Activated T-cell treated with anti-CD3 and anti-CD28 coated beads, Interleukin-2, amount 50 U/mL, for 48 hours (primary cell): Measurements from ENCODE around the gene RNF166.

ENCODE experiments used
- DNase-seq, 2 experiments: peaks; one replicate each; pipeline ENCODE4 v3.0.0-alpha.2; 2020

RNF166 gene

GRCh38 chr16:88739139-88739976 is 33.1 kb upstream of the RNF166 start:
- DNase-seq = no peak

DNA sequence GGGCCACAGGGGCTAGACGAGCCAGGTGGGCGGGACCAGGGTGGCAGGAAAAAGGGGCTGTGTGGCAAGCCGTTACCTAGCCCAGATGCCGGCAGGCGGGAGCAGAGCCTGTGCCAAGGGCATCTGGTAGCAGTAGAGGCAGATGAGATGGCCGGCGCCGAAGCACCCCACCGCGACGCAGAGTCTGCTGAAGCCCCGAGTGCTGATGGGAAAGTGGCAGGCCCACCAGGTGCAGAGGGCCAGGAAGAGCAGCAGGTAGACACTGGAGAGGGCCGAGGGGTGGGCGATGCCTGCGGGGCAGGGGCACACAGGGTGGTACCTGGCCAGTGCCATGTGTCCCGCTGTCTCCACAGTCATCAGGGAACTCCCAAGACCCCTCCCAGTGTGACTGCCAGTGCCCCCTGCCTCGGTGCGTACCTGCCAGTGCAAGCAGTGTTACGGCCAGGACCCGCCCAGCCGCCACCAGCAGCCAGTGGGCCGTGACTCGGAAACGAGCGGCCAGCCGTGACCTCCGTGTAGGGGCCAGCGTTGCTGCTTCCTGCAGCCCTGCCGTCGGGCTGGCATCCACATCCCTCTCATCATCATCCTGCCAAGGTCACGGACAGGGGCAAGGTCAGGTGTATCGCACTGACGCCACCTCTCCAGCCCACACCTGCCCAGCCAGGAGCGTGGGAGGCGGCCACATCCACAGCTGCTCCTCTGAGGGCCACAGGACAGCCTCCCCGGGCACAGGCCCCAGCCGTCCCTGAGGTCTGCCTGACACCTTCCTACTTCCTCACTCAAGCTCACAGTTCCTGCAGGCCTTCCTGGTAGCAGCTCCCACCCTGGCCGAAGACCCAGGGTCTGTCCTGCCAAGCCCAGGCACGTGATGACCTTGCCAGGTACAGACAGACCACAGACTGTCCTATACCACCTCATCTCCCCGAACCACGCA is 32.2 kb upstream of the RNF166 start:
- DNase-seq = no peak

DNA sequence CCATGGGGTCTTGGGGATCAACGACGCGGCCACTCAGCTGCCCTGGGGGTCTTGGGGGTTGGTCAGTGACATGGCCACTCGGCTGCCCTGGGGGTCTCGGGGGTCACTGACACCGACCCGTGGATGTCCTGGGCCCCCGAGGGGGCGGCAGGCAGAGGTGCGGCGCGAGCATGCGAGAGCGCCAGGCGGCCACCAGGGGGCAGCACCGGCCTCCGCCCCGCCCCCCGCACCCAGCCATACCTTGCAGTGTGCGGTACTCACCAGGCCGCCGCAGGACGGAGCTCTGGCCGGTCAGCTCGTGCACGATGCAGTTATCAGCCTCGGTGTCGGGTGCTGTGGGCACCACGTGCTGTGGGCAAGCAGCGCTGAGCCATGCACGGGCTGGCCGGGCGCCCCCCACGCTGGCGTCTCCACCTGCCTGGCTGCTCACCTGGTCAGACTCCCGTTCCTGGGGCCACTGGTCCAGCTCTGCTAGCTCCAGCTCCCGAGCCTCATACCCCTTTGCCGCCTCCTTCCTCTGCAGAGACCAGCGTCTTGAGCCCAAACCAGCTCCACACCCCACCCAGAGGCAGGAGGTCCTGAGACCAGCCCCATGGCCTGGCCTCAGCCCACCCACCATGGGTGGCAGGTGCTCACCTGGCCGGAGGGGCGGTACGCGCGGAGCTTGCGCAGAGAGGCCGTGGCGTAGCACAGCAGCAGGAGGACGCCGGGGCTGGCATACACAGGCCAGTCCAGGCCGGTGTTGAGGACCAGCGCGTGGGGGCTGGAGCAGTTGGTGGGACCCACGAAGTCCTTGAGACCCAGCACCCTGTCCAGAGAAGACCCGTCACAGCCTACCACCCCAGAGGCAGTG is 31.3 kb upstream of the RNF166 start:
- peak; percentile 81 to 88 for DNase-seq

GRCh38 chr16:88736496-88736895 is 30.3 kb upstream of the RNF166 start:
- DNase-seq = no peak

- DNase-seq = no peak
Observed at GRCh38 chr16:88736088-88736487, 29.9 kb upstream of the RNF166 start.

DNA sequence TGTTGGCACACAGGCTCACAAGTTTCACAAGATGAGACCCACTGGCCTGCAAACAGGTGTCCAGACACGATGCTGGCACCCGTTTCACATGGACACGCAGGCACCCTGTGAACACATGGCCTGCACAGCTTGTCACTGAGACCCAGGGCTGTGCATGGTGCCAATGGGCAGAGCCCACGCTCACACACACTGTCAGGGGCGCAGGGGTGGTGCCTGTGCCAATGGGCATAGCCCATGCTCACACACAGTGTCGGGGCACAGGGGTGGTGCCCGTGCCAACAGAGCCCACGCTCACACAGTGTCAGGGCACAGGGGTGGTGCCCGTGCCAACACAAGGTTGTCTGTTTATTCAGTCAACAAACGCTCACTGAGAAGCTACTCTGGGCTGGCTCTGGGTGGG is 29.4 kb upstream of the RNF166 start:
- DNase-seq = no peak

DNA sequence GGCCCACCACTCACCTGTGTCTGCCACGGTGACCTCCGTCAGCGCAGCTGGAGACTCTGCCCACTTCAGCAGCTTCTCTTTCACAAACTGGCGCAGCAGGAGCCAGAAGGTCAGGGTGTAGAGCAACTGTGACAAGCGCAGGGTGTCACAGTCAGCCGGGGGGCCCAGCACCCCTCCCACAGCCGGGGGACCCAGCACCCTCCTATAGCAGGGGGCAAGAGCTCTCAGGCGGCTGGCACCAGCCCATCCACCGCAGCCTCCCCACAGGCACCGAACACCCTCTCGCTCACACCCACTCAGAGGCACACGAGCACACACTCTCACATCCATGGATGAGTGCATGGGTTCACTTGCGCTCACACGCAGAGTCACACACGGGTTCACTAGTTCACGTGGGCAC is 28.9 kb upstream of the RNF166 start:
- no peak for DNase-seq

DNA sequence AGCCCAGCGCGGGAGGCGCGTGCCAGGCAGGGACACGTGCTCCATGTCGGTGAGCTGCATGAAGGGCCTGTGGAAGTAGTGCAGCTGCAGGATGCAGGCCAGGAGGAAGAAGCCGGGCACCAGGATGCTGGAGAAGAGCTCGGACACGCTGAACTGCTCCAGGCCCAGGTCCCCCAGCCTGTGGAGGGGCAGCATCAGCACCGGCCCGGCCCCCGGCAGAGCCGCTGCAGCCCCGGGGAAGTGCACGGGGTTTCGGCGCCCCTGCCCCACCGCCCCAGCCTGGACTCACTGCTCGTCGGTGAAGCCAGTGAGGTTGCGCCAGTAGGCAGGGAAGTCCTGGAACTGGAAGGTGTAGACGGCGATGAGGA is 28.1 kb upstream of the RNF166 start:
- no peak for DNase-seq

GRCh38 chr16:88733630-88734360 is 27.6 kb upstream of the RNF166 start:
- no peak for DNase-seq

- no peak for DNase-seq
Observed at GRCh38 chr16:88732961-88733294, 26.7 kb upstream of the RNF166 start.

- DNase-seq = no peak
Observed at GRCh38 chr16:88732172-88732960, 26.2 kb upstream of the RNF166 start.

GRCh38 chr16:88731699-88732098 is 25.5 kb upstream of the RNF166 start:
- no peak for DNase-seq

- DNase-seq = no peak
Observed at GRCh38 chr16:88730632-88731607, 24.7 kb upstream of the RNF166 start.

GRCh38 chr16:88727871-88728270 is 21.7 kb upstream of the RNF166 start:
- no peak for DNase-seq

GRCh38 chr16:88726981-88727380 is 20.8 kb upstream of the RNF166 start:
- DNase-seq = no peak

- DNase-seq = no peak
Observed at GRCh38 chr16:88726408-88726749, 20.2 kb upstream of the RNF166 start.

DNA sequence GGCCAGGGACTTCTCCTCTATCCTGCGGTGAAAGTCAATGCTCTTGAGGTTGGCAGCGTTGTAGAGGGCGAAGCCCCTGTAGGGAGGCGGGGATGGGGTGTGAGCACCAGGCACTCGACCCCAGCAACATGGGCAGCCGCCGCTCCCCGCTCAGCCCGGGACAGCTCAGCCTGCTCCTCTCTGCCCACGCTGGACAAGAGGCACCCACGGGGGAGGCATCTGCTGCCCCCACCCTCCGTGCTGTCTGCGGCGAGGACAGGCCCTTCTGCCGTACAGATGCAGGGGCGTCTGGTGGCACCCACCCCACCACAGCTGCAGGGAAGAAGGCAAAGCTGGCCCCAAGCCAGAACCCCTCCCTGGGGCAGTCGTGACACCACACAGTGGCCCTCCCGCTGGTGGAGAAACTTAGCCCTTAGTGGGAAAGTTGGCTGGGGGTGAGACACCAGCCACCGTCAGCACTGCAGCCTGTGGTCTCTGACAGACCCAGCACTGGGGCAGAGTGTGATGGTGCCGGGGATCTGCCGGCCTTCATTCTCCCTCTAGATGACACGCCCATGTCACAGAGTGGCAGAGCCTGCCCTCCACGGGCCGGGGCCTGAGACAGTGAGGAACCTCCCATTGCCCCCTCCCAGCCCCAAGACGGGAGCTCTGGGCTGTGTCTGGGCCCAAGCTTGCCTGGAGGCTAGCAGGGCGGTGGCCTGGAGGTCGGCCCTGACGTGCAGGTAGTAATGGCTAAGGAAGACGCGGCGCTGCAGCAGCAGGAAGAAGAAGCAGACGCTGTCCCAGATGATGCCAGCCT is 19.6 kb upstream of the RNF166 start:
- no peak for DNase-seq

- no peak for DNase-seq
Observed at GRCh38 chr16:88724855-88725555, 18.8 kb upstream of the RNF166 start.

DNA sequence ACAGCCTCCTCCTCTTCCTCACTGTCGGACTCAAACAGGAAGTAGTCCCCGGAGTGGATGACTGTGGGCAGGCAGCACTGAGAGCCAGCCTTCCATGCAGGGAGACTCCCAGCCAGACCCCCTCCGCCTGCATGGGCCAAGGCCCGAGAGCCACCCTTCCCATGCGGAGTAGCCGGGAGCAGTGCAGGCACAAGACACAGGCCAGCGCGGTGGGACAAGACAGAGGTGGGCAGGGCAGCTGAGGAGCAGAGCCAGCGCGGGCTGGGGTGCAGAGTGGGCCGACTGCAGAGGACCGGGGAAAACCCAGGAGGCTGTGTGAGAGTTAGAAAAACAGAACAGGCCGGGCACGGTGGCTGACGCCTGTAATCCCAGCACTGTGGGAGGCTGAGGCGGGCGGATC is 17.7 kb upstream of the RNF166 start:
- DNase-seq = no peak
